A673 (cell line): ENCODE measurements around the gene ITGA1.
A peak's percentile ranks its signal among the peaks of the same experiment; 100 is the strongest.

Experiments
- EZH2 ChIP-seq: fragments of 200-600 bp; sonication (generic); IDR thresholded peaks from 2 replicates; pipeline ENCODE4 v1.6.1; 2017; ENCODE audit warnings: borderline replicate concordance, low read depth, mild to moderate bottlenecking, mixed read lengths, antibody characterized with exemption, low read length; ENCODE audit not compliant: poor library complexity, severe bottlenecking
- TF ChIP-seq, protein P1 (sequence below): fragments of 300-800, 200-600 bp; sonication (generic); conservative IDR thresholded peaks from 2 replicates; pipeline ENCODE4 v1.5.1; 2017; ENCODE audit warnings: low read depth, mild to moderate bottlenecking, antibody characterized with exemption, low read length, moderate library complexity, mixed read lengths

DNA sequence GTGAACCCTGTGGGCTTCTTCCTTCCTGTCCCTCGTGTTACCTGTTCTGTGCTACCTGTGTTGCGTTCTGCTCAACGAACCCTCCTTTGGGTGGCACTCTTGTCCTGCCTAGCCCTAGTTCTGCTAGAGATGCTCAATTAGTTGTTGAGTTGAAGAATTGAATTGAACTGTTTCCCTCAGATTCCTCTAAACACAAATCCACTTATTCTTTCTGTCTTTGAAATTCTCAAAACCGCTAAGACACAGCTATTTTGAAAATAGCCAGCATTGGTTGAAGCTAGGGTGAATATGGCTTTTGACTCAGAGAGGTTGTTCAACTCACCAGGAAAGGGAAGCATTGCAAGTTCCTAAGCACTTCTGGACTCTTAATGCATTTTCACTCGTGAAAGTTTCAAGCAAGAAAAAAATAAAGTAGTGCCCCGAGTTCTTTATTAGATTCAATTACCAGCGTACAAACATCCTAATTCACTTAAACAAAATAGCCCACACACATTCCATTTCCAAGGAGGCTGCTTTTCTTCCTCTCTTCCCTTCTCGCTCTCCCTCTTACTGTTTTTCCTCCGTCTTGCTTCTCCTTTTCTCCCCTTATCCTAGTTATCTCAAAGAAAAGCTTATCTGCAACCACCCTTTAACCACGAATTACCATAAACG lies 642 bp upstream of the ITGA1 start:
- TF ChIP-seq, protein P1, sequence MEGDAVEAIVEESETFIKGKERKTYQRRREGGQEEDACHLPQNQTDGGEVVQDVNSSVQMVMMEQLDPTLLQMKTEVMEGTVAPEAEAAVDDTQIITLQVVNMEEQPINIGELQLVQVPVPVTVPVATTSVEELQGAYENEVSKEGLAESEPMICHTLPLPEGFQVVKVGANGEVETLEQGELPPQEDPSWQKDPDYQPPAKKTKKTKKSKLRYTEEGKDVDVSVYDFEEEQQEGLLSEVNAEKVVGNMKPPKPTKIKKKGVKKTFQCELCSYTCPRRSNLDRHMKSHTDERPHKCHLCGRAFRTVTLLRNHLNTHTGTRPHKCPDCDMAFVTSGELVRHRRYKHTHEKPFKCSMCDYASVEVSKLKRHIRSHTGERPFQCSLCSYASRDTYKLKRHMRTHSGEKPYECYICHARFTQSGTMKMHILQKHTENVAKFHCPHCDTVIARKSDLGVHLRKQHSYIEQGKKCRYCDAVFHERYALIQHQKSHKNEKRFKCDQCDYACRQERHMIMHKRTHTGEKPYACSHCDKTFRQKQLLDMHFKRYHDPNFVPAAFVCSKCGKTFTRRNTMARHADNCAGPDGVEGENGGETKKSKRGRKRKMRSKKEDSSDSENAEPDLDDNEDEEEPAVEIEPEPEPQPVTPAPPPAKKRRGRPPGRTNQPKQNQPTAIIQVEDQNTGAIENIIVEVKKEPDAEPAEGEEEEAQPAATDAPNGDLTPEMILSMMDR: peak; percentile 59
- no peak for TF ChIP-seq EZH2
